Measurements from ENCODE around the gene MPIG6B. TPM values are rescaled to one million over a fixed set of nuclear protein-coding genes. Genes with fewer than 3 reads are reported as not detected.

The MPIG6B gene
- total and polyA plus RNA-seq, 12 donors: 0.11 to 0.97 (median 0.27) TPM; not detected in 3

DNA sequence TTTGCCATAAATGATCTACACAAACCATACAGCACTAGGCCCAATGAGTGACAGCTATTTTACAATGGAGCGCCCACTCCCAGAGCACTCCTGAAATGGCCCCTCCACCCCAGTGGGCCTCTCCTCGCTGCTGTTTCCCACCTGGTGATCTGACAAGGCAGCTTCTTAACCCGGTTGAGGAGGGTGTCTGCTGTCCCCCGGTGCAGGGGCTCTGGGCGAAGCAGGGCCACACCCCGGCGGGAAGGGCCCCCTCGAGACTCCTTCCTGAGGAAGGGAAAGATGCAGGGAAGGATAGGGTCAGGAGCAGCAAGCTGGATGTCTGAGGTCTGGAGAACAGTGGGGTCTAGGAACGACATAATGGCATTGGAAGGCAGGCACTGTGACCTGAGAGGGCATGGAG is 30.3 kb upstream of the MPIG6B start:
- Histone ChIP-seq H3K9me3 (no peaks in the 10 kb centered on the region), H3K27ac (no peak overlapping the region), H3K4me1 (peaks cover 0 to 10% (median 0%) of the 10 kb centered on the region in 9 donors), H3K36me3 (peaks cover 0 to 100% (median 74%) of the 10 kb centered on the region in 9 donors), H3K4me3 (no peak overlapping the region), H3K27me3 (no peaks in the 10 kb centered on the region)
- DNase-seq (no peak), ATAC-seq (no peak)
- WGBS, 2 donors: 83 to 86% methylated on average over 9 of the region's 9 CpGs
- intact Hi-C loops (cut with DNase I): no loop called here
- TF ChIP-seq, protein P1, sequence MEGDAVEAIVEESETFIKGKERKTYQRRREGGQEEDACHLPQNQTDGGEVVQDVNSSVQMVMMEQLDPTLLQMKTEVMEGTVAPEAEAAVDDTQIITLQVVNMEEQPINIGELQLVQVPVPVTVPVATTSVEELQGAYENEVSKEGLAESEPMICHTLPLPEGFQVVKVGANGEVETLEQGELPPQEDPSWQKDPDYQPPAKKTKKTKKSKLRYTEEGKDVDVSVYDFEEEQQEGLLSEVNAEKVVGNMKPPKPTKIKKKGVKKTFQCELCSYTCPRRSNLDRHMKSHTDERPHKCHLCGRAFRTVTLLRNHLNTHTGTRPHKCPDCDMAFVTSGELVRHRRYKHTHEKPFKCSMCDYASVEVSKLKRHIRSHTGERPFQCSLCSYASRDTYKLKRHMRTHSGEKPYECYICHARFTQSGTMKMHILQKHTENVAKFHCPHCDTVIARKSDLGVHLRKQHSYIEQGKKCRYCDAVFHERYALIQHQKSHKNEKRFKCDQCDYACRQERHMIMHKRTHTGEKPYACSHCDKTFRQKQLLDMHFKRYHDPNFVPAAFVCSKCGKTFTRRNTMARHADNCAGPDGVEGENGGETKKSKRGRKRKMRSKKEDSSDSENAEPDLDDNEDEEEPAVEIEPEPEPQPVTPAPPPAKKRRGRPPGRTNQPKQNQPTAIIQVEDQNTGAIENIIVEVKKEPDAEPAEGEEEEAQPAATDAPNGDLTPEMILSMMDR (IDR thresholded peaks at IDR 0.05): no peak

DNA sequence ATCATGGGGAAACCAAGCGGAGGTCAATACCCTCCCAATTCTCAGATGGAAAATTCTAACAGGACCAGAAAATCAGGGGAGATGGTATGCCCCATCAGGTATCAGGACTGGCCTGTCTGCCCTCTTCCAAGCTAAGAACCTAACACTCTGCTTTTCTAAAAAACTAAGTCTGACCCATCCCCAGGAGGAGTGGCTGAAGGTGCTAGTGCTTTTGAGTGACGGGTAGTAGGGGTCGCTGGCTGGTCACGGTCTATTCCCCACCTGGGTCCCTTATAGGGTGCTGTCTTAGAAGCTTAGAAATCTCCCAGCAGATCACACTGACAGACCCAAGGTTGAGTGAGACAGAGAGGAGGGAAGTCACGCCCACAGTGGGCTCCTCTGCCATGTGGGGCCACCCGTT is 29.6 kb upstream of the MPIG6B start:
- H3K36me3 ChIP-seq: peaks cover 0 to 100% (median 70%) of the 10 kb centered on the region in 9 donors
- intact Hi-C loops (cut with DNase I): no loop called here
- WGBS, 2 donors: 91 to 92% methylated on average over 6 of the region's 6 CpGs
- no peaks in the 10 kb centered on the region for H3K9me3 ChIP-seq
- DNase-seq (no peak), ATAC-seq (no peak)
- peaks cover 0 to 16% (median 0%) of the 10 kb centered on the region in 9 donors for H3K4me1 ChIP-seq
- TF ChIP-seq, protein P1 (IDR thresholded peaks at IDR 0.05): no peak
- no peak overlapping the region for H3K27ac ChIP-seq
- no peaks in the 10 kb centered on the region for H3K27me3 ChIP-seq
- no peak overlapping the region for H3K4me3 ChIP-seq

DNA sequence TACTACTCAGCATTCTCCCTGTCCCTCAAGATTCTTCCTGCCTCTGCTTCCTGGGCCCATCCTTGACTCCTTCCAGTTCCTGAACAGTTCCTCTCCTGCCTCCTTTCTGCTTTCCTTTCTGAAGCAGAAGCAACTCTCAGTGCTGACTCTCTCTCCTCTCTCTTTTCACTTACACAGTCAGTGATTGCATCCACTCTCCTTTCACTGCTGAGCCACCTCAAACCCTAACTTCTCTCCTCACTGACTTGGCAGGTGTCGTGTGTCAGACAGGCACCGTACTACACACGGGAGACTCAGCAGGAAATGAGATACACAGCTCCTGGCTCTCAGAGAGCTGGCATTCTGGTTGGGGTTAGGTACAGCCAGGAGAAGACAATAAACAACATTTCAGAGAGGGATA is 25.6 kb upstream of the MPIG6B start:
- H3K27ac ChIP-seq: peak overlapping the region in 1 of 10 donors; percentile 31
- H3K27me3 ChIP-seq: no peaks in the 10 kb centered on the region
- H3K4me1 ChIP-seq: peaks cover 8 to 35% (median 18%) of the 10 kb centered on the region in 9 donors
- no peak for ATAC-seq
- intact Hi-C loops (cut with DNase I): no loop called here
- peaks cover 0 to 88% (median 46%) of the 10 kb centered on the region in 9 donors for H3K36me3 ChIP-seq
- H3K9me3 ChIP-seq: no peaks in the 10 kb centered on the region
- TF ChIP-seq, protein P1 (IDR thresholded peaks at IDR 0.05): no peak
- WGBS, 2 donors: 38 to 47% methylated on average over 3 of the region's 3 CpGs
- DNase-seq: no peak
- no peak overlapping the region for H3K4me3 ChIP-seq

DNA sequence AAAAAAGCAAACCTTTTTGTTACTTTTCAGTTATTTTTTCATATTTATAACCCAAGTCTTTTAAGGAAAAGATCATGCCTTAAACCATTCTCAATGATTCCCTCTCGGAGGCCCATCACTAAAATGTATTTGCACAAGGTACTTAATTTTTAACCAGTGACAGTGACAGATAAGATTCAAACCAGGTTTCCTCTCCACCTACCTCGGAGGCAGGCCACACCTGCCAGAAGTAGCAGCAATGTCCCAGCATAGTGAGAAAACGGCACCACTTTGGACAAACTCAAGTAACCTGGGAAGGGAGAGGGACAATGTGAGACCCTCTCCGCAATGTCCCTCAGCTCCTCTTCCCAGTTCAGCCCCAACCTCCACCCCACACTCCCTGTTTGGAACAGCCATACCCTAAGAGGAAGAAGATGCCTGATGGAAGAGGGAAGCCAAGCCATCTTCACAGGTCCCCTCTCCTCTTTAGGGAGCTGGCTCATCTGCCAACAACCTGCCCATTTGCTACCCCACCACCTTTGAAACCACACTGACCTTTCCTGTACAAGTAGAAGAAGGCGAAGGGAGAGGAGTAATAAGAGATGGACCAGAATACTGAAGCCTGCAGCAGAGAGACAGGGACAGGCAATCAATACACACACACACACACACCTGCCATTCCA is 22.3 kb upstream of the MPIG6B start:
- peaks cover 0 to 55% (median 19%) of the 10 kb centered on the region in 9 donors for H3K36me3 ChIP-seq
- peaks cover 11 to 41% (median 22%) of the 10 kb centered on the region in 9 donors for H3K4me1 ChIP-seq
- no peaks in the 10 kb centered on the region for H3K9me3 ChIP-seq
- TF ChIP-seq, protein P1 (IDR thresholded peaks at IDR 0.05): no peak
- DNase-seq: no peak
- H3K27me3 ChIP-seq: no peaks in the 10 kb centered on the region
- 92% methylated on average over 5 of the region's 5 CpGs for WGBS, 2 donors
- H3K27ac ChIP-seq: peak overlapping the region in 1 of 10 donors; percentile 17
- intact Hi-C loops (cut with DNase I): loop anchor here in 1 of 10 donors (1.0 kb wide), 1 partner anchor 28 kb away; the partner anchor contains the start of gene DDAH2
- ATAC-seq: no peak
- H3K4me3 ChIP-seq: no peak overlapping the region

Data from heart right ventricle (tissue), 16 donors.